GM23338 (cell line): Measurements from ENCODE around the gene RELCH.

Experiments used
- CREB1 ChIP-seq: fragments of 250-450 bp; sonication (Bioruptor Pico); IDR thresholded peaks from 2 replicates; pipeline ENCODE4 v1.5.0; 2020; ENCODE audit warnings: low read depth, mild to moderate bottlenecking, moderate library complexity
- EZH2 ChIP-seq: fragments of 200-600 bp; sonication (generic); IDR thresholded peaks from one replicate; pipeline ENCODE4 v1.8.0; 2017; ENCODE audit warnings: antibody characterized with exemption, mild to moderate bottlenecking, low read depth; ENCODE audit not compliant: unreplicated experiment
- EZH2phosphoT487 ChIP-seq: fragments of 200-600 bp; sonication (generic); IDR thresholded peaks from one replicate; pipeline ENCODE4 v1.8.1; 2018; ENCODE audit warnings: antibody characterized with exemption; ENCODE audit not compliant: unreplicated experiment
- JUNB ChIP-seq: IDR thresholded peaks from one replicate; pipeline ENCODE4 v1.6.1; 2016; ENCODE audit warnings: antibody characterized with exemption; ENCODE audit not compliant: unreplicated experiment
- POLR2AphosphoS5 ChIP-seq: IDR thresholded peaks from 2 replicates; pipeline ENCODE4 v1.6.1; 2016; ENCODE audit warnings: antibody characterized with exemption, low read depth
- STAT1 ChIP-seq: IDR thresholded peaks from one replicate; pipeline ENCODE4 v1.6.1; 2016; ENCODE audit warnings: antibody characterized with exemption; ENCODE audit not compliant: unreplicated experiment
- ZNF331 ChIP-seq: fragments of 250-450 bp; sonication (Bioruptor Pico); IDR thresholded peaks from 2 replicates; pipeline ENCODE4 v1.5.0; 2020; ENCODE audit warnings: low read depth, mild to moderate bottlenecking, moderate library complexity
- TF ChIP-seq, protein P1 (sequence below), 2 experiments: fragments of 200-600 bp in 1 of 2; sonication (generic) in 1 of 2; conservative IDR thresholded peaks; 2 replicates each; pipeline versions ENCODE4 v1.5.1 to v1.6.1; 2016 to 2017; ENCODE audit warnings: antibody characterized with exemption in 2 of 2, low read depth in 2 of 2, mild to moderate bottlenecking in 2 of 2, moderate library complexity in 1 of 2
- TF ChIP-seq, protein P2 (sequence below): IDR thresholded peaks from 2 replicates; pipeline ENCODE4 v1.6.1; 2016; ENCODE audit warnings: antibody characterized with exemption
- TF ChIP-seq, protein P3 (sequence below): IDR thresholded peaks from one replicate; pipeline ENCODE4 v1.6.1; 2018; ENCODE audit warnings: antibody characterized with exemption; ENCODE audit not compliant: unreplicated experiment
- TF ChIP-seq, protein P4 (sequence below): fragments of 250-450 bp; sonication (Bioruptor Pico); IDR thresholded peaks from 2 replicates; pipeline ENCODE4 v1.5.0; 2020; ENCODE audit warnings: mild to moderate bottlenecking, moderate library complexity

DNA sequence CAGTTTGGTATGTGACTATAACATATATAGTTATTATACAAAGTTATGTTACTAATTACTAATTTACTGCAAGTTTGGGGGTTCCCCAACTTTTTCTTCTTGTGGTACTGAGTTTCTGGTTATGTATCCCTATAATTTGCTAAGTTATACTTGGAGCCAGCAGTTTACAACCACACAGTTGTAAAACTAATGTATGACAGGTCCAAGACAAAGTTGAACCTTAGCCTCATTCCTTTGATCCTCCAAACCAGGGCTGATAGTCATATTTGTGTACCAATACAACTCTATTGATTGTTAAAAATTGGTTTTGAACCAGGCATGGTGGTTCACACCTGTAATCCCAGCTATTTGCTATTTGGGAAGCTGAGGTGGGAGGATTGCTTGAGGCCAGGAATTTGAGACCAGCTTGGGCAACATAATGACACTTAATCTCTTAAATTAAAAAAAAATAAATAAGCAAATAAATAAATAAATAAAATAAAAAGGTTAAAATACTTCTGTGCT is 24.3 kb downstream of the RELCH start:
- TF ChIP-seq, protein P1, sequence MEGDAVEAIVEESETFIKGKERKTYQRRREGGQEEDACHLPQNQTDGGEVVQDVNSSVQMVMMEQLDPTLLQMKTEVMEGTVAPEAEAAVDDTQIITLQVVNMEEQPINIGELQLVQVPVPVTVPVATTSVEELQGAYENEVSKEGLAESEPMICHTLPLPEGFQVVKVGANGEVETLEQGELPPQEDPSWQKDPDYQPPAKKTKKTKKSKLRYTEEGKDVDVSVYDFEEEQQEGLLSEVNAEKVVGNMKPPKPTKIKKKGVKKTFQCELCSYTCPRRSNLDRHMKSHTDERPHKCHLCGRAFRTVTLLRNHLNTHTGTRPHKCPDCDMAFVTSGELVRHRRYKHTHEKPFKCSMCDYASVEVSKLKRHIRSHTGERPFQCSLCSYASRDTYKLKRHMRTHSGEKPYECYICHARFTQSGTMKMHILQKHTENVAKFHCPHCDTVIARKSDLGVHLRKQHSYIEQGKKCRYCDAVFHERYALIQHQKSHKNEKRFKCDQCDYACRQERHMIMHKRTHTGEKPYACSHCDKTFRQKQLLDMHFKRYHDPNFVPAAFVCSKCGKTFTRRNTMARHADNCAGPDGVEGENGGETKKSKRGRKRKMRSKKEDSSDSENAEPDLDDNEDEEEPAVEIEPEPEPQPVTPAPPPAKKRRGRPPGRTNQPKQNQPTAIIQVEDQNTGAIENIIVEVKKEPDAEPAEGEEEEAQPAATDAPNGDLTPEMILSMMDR (conservative IDR thresholded peaks at IDR 0.05; ENCODE audit: low read depth in 2 of 2): no peak
- TF ChIP-seq CREB1 (CRISPR knock-in tag) (no peak), EZH2 (no peak), POLR2AphosphoS5 (no peak), JUNB (no peak), EZH2phosphoT487 (no peak), ZNF331 (CRISPR knock-in tag) (no peak), STAT1 (no peak)
- TF ChIP-seq, protein P2, sequence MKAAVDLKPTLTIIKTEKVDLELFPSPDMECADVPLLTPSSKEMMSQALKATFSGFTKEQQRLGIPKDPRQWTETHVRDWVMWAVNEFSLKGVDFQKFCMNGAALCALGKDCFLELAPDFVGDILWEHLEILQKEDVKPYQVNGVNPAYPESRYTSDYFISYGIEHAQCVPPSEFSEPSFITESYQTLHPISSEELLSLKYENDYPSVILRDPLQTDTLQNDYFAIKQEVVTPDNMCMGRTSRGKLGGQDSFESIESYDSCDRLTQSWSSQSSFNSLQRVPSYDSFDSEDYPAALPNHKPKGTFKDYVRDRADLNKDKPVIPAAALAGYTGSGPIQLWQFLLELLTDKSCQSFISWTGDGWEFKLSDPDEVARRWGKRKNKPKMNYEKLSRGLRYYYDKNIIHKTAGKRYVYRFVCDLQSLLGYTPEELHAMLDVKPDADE: no peak
- TF ChIP-seq, protein P3, sequence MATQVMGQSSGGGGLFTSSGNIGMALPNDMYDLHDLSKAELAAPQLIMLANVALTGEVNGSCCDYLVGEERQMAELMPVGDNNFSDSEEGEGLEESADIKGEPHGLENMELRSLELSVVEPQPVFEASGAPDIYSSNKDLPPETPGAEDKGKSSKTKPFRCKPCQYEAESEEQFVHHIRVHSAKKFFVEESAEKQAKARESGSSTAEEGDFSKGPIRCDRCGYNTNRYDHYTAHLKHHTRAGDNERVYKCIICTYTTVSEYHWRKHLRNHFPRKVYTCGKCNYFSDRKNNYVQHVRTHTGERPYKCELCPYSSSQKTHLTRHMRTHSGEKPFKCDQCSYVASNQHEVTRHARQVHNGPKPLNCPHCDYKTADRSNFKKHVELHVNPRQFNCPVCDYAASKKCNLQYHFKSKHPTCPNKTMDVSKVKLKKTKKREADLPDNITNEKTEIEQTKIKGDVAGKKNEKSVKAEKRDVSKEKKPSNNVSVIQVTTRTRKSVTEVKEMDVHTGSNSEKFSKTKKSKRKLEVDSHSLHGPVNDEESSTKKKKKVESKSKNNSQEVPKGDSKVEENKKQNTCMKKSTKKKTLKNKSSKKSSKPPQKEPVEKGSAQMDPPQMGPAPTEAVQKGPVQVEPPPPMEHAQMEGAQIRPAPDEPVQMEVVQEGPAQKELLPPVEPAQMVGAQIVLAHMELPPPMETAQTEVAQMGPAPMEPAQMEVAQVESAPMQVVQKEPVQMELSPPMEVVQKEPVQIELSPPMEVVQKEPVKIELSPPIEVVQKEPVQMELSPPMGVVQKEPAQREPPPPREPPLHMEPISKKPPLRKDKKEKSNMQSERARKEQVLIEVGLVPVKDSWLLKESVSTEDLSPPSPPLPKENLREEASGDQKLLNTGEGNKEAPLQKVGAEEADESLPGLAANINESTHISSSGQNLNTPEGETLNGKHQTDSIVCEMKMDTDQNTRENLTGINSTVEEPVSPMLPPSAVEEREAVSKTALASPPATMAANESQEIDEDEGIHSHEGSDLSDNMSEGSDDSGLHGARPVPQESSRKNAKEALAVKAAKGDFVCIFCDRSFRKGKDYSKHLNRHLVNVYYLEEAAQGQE: no peak
- TF ChIP-seq, protein P4, sequence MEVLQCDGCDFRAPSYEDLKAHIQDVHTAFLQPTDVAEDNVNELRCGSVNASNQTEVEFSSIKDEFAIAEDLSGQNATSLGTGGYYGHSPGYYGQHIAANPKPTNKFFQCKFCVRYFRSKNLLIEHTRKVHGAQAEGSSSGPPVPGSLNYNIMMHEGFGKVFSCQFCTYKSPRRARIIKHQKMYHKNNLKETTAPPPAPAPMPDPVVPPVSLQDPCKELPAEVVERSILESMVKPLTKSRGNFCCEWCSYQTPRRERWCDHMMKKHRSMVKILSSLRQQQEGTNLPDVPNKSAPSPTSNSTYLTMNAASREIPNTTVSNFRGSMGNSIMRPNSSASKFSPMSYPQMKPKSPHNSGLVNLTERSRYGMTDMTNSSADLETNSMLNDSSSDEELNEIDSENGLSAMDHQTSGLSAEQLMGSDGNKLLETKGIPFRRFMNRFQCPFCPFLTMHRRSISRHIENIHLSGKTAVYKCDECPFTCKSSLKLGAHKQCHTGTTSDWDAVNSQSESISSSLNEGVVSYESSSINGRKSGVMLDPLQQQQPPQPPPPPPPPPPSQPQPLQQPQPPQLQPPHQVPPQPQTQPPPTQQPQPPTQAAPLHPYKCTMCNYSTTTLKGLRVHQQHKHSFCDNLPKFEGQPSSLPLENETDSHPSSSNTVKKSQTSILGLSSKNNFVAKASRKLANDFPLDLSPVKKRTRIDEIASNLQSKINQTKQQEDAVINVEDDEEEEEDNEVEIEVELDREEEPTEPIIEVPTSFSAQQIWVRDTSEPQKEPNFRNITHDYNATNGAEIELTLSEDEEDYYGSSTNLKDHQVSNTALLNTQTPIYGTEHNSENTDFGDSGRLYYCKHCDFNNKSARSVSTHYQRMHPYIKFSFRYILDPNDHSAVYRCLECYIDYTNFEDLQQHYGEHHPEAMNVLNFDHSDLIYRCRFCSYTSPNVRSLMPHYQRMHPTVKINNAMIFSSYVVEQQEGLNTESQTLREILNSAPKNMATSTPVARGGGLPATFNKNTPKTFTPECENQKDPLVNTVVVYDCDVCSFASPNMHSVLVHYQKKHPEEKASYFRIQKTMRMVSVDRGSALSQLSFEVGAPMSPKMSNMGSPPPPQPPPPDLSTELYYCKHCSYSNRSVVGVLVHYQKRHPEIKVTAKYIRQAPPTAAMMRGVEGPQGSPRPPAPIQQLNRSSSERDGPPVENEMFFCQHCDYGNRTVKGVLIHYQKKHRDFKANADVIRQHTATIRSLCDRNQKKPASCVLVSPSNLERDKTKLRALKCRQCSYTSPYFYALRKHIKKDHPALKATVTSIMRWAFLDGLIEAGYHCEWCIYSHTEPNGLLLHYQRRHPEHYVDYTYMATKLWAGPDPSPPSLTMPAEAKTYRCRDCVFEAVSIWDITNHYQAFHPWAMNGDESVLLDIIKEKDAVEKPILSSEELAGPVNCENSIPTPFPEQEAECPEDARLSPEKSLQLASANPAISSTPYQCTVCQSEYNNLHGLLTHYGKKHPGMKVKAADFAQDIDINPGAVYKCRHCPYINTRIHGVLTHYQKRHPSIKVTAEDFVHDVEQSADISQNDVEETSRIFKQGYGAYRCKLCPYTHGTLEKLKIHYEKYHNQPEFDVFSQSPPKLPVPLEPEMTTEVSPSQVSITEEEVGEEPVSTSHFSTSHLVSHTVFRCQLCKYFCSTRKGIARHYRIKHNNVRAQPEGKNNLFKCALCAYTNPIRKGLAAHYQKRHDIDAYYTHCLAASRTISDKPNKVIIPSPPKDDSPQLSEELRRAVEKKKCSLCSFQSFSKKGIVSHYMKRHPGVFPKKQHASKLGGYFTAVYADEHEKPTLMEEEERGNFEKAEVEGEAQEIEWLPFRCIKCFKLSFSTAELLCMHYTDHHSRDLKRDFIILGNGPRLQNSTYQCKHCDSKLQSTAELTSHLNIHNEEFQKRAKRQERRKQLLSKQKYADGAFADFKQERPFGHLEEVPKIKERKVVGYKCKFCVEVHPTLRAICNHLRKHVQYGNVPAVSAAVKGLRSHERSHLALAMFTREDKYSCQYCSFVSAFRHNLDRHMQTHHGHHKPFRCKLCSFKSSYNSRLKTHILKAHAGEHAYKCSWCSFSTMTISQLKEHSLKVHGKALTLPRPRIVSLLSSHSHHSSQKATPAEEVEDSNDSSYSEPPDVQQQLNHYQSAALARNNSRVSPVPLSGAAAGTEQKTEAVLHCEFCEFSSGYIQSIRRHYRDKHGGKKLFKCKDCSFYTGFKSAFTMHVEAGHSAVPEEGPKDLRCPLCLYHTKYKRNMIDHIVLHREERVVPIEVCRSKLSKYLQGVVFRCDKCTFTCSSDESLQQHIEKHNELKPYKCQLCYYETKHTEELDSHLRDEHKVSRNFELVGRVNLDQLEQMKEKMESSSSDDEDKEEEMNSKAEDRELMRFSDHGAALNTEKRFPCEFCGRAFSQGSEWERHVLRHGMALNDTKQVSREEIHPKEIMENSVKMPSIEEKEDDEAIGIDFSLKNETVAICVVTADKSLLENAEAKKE: no peak
